H54 (cell line): ENCODE data around the gene PRAME.
"Not testable (repeated sequence)": the region's sequence is repeated elsewhere in the genome, so short reads cannot be mapped to it uniquely, and the experiment has no call there.

Experiments
- DNase-seq: peaks from one replicate; pipeline ENCODE4 v3.0.0; 2011; ENCODE audit warnings: low spot score, mixed read lengths; ENCODE audit not compliant: insufficient read length
- FAIRE-seq: peaks from 3 replicates; lab custom pipeline; 2011; peaks lifted over from hg19 to GRCh38; lab: Jason Lieb, UNC
- POLR2A ChIP-seq: IDR thresholded peaks from 2 replicates; pipeline ENCODE4 v1.6.1; 2011; ENCODE audit warnings: low read depth, mild to moderate bottlenecking, low read length

Gene PRAME

DNA sequence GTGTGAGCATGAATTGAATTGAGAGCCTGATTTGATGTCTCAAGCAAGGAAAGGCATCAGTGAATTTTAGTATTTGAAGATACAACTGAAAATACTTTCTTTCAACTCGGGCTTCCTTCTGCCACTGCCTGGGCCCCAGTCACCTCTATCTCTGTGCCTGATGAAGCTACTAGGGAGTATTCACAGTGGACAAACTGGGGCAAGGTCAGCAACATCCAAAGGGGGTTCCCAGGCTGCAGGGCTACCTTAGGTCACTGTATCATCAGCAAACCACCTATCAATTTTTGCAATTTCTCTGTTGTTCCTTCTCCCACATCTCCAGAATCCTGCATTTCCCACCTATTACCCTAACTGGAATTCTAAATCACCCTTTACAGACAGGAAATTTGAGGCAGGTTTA lies 10.2 kb downstream of the PRAME start:
- TF ChIP-seq POLR2A, result no peak
- FAIRE-seq (no peak), DNase-seq (no peak)

DNA sequence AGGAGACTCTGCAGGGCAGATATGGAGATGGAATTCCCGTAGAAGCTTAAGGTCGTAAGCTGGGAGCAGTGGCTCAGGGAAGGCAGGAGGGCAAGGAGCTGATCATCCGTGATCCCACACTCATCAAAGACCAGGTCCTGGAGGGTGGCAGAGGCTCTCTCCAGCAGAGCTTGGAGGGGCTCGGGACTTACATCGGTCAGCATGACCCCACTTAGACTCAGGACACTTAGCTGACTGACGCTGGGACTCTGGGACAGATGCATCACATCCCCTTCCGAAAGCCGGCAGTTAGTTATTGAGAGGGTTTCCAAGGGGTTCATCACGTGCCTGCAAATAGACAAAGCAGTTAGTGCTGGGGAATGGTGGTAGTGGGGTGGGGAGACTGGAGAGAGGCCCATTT lies 10.7 kb downstream of the PRAME start:
- FAIRE-seq, result no peak
- no peak for DNase-seq
- no peak for TF ChIP-seq POLR2A

DNA sequence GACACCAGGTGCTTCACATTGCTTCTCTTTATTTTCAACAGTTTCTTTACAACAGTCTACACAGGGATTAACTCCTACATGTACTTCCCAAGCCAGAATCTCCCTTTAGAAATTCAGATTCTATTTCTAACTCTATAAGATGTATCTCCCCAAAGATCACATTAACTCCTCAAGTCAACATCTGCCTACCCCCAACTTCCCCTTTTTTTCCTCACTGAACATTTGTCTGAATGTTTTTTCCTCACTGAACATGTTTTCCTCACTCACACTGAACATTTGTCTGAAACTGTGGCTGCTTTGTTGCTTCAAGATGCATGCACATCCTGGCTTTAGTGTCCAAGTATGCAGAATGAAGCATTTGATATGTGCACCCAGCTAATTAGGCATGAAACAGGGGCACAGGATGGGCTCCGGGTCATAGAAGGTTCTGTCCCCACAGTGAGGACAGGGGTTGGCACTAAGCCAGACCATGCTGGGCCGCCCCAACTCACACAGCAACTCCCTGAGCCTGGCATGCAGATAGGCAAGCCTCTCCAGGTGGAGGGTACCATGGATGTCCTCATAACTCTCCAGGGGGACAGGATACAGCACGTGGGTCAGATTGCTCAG lies 11.3 kb downstream of the PRAME start:
- no peak for TF ChIP-seq POLR2A
- FAIRE-seq (no peak), DNase-seq (no peak)

DNA sequence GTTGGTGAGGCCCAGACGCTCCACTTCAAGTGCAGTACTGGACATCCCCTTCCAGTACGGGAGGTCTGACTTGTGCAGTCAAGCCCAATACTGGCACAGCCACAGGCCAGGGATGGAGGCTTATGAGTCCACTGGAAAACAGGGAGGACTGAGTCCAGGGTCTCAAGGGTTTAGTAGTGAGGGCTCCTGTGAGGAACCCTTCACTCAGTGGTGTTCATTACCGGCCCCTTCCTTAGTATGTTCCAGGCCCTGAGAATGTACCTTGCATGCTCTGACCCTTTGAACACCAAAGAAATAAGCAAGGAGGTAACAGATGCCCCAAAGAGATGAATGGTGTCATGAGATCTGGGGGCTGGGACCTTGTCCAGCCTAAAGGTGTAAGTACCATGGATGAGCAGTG lies 11.8 kb downstream of the PRAME start:
- no peak for DNase-seq
- TF ChIP-seq POLR2A, result no peak
- no peak for FAIRE-seq

DNA sequence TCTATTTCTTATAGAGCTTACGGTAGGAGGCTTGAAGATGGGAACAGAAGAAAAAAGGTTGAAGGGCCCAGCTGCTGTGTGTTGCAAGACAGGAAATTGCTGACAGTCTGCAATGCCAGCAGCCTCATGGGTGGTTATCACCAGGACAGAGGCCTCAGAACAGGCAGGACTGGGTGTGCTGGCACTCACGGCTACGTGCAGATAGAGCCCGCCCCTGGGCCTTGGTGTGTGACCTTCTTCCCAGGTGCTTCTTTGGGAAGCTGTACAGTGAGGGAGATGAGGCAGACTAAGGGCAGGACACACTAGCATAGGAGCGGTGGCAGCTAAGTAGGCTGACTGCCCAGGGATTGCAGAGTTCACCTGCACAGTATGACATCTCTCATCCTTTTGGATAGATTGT lies 12.6 kb downstream of the PRAME start:
- FAIRE-seq, result no peak
- no peak for TF ChIP-seq POLR2A
- DNase-seq, result no peak

DNA sequence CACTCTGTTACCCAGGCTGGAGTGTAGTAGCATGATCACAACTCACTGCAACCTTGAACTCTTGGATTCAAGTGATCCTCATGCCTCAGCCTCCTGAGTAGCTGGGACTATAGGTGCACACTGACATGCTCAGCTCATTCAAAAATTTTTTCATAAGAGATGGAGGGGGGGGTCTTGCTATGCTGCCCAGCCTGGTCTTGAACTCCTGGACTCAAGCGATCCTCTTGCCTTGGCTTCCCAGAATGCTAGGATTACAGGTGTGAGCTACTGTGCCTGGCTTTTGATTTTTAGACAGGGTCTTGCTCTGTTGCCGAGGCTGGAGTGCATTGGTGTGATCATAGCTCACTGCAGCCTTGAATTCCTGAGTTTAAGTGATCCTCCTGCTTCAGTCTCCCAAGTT lies 14.0 kb downstream of the PRAME start:
- no peak for FAIRE-seq
- TF ChIP-seq POLR2A, result no peak

DNA sequence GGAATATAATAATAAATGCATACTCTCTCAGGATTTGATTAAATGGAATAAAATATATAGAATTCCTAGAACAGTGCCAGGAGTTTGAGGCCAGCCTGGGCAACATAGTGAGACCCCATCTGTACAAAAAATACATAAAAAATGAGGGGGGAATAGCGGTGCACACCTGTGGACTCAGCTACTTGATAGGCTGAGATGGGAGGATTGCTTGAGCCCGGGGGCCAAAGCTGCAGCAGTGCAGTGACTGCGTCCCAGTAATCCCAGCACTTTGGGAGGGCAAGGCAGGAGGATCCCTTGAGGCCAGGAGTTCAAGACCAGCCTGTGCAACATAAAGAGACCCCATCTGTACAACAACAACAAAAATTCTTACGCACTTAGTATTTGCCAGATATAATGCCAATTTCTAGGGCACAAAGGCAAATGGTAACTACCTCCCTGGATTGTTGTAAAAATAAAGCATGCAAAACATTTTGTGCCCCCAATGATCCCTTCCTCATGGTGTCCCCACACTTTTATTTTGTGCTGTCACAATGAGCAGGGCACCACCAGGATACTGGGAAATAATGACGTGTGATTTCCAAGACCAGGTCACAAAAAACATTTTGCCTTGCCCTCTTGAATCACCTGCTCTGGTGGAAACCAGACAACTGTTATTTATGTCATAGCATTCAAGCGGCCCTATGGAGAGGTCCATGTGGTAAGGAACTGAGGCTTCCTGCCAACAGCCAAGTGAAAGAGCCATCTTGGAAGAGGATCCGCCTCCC lies 20.7 kb downstream of the PRAME start:
- DNase-seq, result no peak
- TF ChIP-seq POLR2A, result no peak
- no peak for FAIRE-seq

More for the DNA sequence above, 14.0 kb downstream of the PRAME start:
- DNase-seq, result no peak

DNA sequence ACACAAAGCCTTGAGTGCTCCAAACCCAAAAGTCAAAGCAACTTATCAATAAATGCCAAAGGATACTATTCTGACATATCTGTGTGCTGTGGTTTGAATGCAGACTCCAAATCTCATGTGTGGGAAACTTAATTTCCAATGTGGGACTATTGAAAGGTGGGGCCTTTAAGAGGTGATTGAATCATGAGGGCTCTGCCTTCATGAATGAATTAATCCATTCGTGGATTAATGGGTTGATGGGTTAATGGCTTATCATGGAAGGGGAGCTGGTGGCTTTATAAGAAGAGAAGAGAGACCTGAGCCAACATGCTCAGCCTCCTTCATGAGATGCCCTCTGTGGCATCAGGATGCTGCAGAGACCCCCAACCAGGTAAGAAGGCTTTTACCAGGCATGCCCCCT lies 22.1 kb downstream of the PRAME start:
- DNase-seq (no peak), FAIRE-seq (no peak)
- no peak for TF ChIP-seq POLR2A

DNA sequence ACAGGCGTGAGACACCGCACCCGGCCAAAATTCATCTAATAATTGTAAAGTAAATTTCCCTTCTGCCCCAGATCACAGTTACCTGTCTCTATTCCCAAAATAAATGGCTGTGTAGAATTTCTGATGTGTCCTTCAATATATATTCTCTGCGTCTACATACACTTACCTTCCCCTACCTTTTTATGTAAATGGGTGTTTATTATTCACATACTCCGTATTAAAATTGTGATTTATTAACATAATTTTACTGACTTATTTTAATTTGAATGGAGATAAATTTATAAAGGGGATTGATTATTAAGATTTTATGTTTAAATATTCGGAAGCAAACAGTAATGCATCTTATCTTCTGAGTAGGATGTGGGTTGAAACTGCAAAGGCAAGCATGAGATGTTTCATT lies 22.6 kb downstream of the PRAME start:
- FAIRE-seq (no peak), DNase-seq (no peak)
- no peak for TF ChIP-seq POLR2A

DNA sequence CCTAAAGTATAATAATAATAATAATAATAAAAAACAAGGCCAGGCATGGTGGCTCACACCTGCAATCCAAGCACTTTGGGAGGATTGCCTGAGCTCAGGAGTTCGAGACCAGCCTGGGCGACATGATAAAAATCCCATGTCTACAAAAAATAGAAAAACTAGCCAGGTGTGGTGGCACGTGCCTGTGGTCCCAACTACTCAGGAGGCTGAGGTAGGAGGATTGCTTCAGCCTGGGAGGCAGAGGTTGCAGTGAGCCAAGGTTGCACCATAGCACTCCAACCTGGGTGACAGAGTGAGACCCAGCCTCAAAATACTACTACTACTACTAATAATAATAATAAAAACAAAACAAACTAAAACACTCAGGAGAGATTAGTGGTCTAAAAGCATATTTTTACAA lies 23.4 kb downstream of the PRAME start:
- TF ChIP-seq POLR2A, result no peak
- no peak for FAIRE-seq

DNA sequence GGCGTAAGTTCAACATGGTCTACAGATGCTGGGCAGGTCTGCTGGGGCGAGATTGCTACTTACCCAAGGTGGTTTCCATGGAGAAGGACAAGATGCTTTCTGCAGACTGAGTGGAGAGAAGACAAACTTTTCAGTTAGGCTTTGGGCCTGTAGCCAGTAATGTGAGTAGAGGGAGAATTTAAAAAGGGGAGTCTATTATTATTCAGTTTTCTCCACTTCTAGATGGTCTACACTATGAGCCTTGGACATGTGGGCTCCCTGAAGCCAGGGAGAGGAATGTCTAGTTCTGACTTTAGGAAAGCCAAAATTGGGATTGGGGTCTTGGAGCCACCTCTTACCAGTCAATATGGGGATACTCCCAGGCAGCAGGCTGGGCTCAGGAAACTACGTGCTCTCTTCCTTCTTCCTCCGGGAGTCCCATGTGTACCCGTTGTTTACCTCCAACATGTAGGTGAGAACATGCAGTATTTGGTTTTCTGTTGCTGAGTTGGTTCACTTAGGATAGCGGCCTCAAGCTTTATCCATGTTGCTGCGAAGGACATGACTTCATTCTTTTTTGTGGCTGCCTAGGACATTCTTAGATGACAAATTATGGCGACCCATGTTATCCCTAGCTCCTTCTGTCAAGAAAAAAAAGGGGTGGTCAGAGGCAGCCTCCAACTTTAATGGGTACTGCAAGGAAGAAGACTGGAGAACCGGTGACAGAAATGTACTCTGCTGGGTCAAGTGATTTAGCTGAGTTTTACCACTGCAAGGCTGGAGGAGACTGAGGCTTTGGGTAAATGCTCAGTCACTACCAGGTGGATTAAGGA lies 24.3 kb downstream of the PRAME start:
- FAIRE-seq, result no peak
- DNase-seq, result no peak
- TF ChIP-seq POLR2A, result no peak

More for the DNA sequence above, 23.4 kb downstream of the PRAME start:
- DNase-seq, result no peak

DNA sequence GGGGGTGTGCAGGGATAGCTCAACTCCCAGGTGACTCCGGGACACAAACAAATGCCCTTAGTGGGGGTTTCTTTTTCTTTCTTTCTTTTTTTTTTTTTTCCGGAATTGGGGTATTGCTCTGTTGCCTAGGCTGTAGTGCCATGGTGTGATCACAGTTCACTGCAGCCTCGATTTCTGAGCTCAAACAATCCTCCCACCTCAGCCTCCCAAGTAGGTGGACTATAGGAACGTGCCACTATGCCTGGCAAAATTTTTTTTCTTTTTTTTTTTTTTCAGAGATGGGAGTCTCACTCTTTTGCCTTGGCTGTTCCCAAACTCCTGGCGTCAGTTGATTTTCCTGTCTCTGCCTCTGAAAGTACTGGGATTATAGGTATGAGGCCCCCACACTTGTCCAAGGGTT lies 25.2 kb downstream of the PRAME start:
- FAIRE-seq (no peak), DNase-seq (no peak)
- no peak for TF ChIP-seq POLR2A

DNA sequence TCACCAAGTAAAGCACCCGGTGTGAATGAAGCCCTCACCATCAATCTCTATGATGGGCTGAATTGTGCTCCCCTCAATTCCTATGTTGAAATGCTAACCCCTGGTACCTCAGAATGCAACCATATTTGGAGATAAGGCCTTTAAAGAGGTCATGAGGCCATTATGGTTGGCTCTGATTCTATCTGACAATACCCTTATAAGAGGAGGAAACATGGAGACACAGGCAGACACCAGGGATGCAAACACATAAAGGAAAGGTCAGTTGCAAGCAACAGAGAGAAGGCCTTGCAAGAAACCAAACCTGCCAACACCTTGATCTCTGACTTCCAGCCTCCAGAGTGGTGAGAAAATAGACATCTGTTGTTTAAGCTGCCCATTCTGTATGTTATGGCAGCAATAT lies 25.6 kb downstream of the PRAME start:
- no peak for TF ChIP-seq POLR2A
- FAIRE-seq (no peak), DNase-seq (no peak)

DNA sequence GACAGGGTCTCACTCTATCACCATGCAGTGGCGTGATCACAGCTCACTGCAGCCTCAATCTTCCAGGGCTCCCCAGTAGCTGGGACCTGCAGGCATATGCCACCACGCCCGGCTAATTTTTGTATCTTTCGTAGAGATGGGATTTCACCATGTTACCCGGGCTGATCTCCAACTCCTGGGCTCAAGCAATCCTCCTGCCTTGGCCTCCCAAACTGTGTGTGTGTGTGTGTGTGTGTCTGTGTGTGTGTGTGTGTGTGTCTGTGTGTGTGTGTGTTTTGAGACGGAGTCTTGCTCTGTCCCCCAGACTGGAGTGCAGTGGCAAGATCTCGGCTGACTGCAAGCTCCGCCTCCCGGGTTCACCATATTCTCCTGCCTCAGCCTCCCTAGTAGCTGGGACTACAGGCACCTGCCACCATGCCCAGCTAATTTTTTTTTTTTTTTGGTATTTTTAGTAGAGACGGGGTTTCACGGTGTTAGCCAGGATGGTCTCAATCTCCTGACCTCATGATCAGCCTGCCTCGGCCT lies 26.5 kb downstream of the PRAME start:
- FAIRE-seq, DNase-seq: not testable (repeated sequence)
